HG02798 (cell line): Measurements from ENCODE around the gene CHST5.
"Not testable (repeated sequence)": the region's sequence is repeated elsewhere in the genome, so short reads cannot be mapped to it uniquely, and the experiment has no call there.

ENCODE experiments used
- ATAC-seq: cut with Tn5 transposase; IDR thresholded peaks from one replicate; pipeline ENCODE4 v1.9.1; 2021; ENCODE audit warnings: mild to moderate bottlenecking; ENCODE audit not compliant: unreplicated experiment, poor library complexity

CHST5 gene

GRCh38 chr16:75516189-75516966 lies 19.5 kb downstream of the CHST5 start:
- ATAC-seq: not testable (repeated sequence)

GRCh38 chr16:75514296-75514695 lies 21.6 kb downstream of the CHST5 start:
- no peak for ATAC-seq

- no peak for ATAC-seq
Observed at GRCh38 chr16:75506574-75506973, 29.3 kb downstream of the CHST5 start.

GRCh38 chr16:75506107-75506506 lies 29.8 kb downstream of the CHST5 start:
- ATAC-seq: no peak

GRCh38 chr16:75503801-75504200 lies 32.1 kb downstream of the CHST5 start:
- no peak for ATAC-seq

- no peak for ATAC-seq
Observed at GRCh38 chr16:75502916-75503605, 32.8 kb downstream of the CHST5 start.

GRCh38 chr16:75501820-75502219 lies 34.1 kb downstream of the CHST5 start:
- ATAC-seq: not testable (repeated sequence)

- ATAC-seq: no peak
Observed at GRCh38 chr16:75501359-75501758, 34.5 kb downstream of the CHST5 start.

- not testable (repeated sequence) for ATAC-seq
Observed at GRCh38 chr16:75498605-75499322, 37.1 kb downstream of the CHST5 start.

GRCh38 chr16:75497558-75497957 lies 38.4 kb downstream of the CHST5 start:
- no peak for ATAC-seq

GRCh38 chr16:75495076-75495674 lies 40.7 kb downstream of the CHST5 start, which contains the start of gene CHST6:
Gene CHST6, minus strand, starts transcription at chr16:75495441. Its CDS starts 15,613 bp downstream, at chr16:75479828.
- peak; percentile 82 for ATAC-seq

- ATAC-seq: no peak
Observed at GRCh38 chr16:75494661-75495075, 41.2 kb downstream of the CHST5 start.

- ATAC-seq: no peak
Observed at GRCh38 chr16:75494184-75494583, 41.7 kb downstream of the CHST5 start.

GRCh38 chr16:75491876-75492275 lies 44.0 kb downstream of the CHST5 start:
- ATAC-seq: no peak

GRCh38 chr16:75488322-75488721 lies 47.6 kb downstream of the CHST5 start:
- no peak for ATAC-seq

- peak; percentile 73 for ATAC-seq
Observed at GRCh38 chr16:75486676-75487313, 49.1 kb downstream of the CHST5 start.

- ATAC-seq: no peak
Observed at GRCh38 chr16:75486014-75486675, 49.8 kb downstream of the CHST5 start.

- no peak for ATAC-seq
Observed at GRCh38 chr16:75485230-75486013, 50.5 kb downstream of the CHST5 start.

GRCh38 chr16:75483222-75483621 lies 52.7 kb downstream of the CHST5 start:
- no peak for ATAC-seq
